GM12891 (cell line): Measurements from ENCODE around the gene TSHZ1.

Experiments used
- PAX5 ChIP-seq: IDR thresholded peaks from 2 replicates; pipeline ENCODE4 v1.6.1; 2011; ENCODE audit warnings: low read length, moderate library complexity, mild to moderate bottlenecking; ENCODE audit not compliant: insufficient read depth, severe bottlenecking
- POLR2A ChIP-seq: IDR thresholded peaks from 2 replicates; pipeline ENCODE4 v1.6.1; 2011; ENCODE audit warnings: low read depth, low read length, control low read depth
- POLR2AphosphoS5 ChIP-seq: IDR thresholded peaks from 2 replicates; pipeline ENCODE4 v1.6.1; 2011; ENCODE audit warnings: low read depth, low read length, control low read depth
- SPI1 ChIP-seq: IDR thresholded peaks from 2 replicates; pipeline ENCODE4 v1.6.1; 2011; ENCODE audit warnings: low read depth, low read length, control low read depth
- TAF1 ChIP-seq: IDR thresholded peaks from 2 replicates; pipeline ENCODE4 v1.6.1; 2011; ENCODE audit warnings: low read depth, low read length, control low read depth

GRCh38 chr18:75228967-75229366, 18.4 kb downstream of the TSHZ1 start:
- no peak for TF ChIP-seq POLR2A
- TF ChIP-seq TAF1 = no peak
- TF ChIP-seq POLR2AphosphoS5 = no peak
- TF ChIP-seq SPI1 = no peak
- no peak for TF ChIP-seq PAX5
